ENCODE measurements around the gene GATAD1. TPM values are rescaled to one million over a fixed set of nuclear protein-coding genes. Genes with fewer than 3 reads are reported as not detected.

The GATAD1 gene
- polyA plus RNA-seq, 1 of the 3 experiments (the other 2 are of a cell fraction), result 30.6 TPM

DNA sequence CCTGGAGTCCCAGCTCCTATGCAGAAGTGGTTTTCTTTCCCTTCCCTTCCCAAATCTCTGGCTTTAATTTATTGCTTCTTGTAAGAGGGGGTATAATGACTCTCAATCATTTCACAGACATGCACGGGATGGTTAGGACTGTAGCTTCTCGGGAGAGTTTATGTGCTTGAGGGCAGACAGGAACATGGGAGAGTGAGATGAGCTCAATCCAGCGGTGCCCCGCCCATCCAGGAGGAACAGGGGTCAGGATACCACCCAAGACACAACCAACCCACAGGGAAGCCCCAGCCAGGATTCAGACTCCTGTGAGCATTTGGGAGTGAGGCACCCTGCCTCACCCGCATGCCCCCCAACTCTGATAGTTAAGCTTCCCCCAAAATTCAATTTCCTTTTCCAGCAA is 33.7 kb upstream of the GATAD1 start:
- H3F3A ChIP-seq (replicated peaks; ENCODE audit: insufficient read depth), result no peaks in the 10 kb centered on the region
- H3K27me3 ChIP-seq (ENCODE audit: insufficient read depth), result no peaks in the 10 kb centered on the region
- no peaks in the 10 kb centered on the region for H3K9me2 ChIP-seq
- no peaks in the 10 kb centered on the region for H3K36me3 ChIP-seq (replicated peaks in 1 of 2; ENCODE audit: control insufficient read depth in 1 of 2, insufficient read depth in 2 of 2, low read length in 1 of 2)
- TF ChIP-seq, protein P1, sequence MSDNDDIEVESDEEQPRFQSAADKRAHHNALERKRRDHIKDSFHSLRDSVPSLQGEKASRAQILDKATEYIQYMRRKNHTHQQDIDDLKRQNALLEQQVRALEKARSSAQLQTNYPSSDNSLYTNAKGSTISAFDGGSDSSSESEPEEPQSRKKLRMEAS (IDR thresholded peaks at IDR 0.05; ENCODE audit: low read depth), result no peak
- no peak for TF ChIP-seq RFX5 (IDR thresholded peaks at IDR 0.05; ENCODE audit: low read length)
- no peak for TF ChIP-seq EZH2phosphoT487 (IDR thresholded peaks at IDR 0.05; ENCODE audit: borderline replicate concordance, low read depth)
- no peak for TF ChIP-seq YY1 (IDR thresholded peaks at IDR 0.05; ENCODE audit: low read depth)
- TF ChIP-seq GATA2 (CRISPR knock-in tag; IDR thresholded peaks at IDR 0.05), result no peak
- no peak for TF ChIP-seq FOXM1 (IDR thresholded peaks at IDR 0.05; ENCODE audit: low read depth)
- TF ChIP-seq TCF12 (IDR thresholded peaks at IDR 0.05), result no peak
- TF ChIP-seq, protein P2, sequence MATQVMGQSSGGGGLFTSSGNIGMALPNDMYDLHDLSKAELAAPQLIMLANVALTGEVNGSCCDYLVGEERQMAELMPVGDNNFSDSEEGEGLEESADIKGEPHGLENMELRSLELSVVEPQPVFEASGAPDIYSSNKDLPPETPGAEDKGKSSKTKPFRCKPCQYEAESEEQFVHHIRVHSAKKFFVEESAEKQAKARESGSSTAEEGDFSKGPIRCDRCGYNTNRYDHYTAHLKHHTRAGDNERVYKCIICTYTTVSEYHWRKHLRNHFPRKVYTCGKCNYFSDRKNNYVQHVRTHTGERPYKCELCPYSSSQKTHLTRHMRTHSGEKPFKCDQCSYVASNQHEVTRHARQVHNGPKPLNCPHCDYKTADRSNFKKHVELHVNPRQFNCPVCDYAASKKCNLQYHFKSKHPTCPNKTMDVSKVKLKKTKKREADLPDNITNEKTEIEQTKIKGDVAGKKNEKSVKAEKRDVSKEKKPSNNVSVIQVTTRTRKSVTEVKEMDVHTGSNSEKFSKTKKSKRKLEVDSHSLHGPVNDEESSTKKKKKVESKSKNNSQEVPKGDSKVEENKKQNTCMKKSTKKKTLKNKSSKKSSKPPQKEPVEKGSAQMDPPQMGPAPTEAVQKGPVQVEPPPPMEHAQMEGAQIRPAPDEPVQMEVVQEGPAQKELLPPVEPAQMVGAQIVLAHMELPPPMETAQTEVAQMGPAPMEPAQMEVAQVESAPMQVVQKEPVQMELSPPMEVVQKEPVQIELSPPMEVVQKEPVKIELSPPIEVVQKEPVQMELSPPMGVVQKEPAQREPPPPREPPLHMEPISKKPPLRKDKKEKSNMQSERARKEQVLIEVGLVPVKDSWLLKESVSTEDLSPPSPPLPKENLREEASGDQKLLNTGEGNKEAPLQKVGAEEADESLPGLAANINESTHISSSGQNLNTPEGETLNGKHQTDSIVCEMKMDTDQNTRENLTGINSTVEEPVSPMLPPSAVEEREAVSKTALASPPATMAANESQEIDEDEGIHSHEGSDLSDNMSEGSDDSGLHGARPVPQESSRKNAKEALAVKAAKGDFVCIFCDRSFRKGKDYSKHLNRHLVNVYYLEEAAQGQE (IDR thresholded peaks at IDR 0.05; ENCODE audit: low read depth, low read length), result no peak
- TF ChIP-seq RCOR1 (IDR thresholded peaks at IDR 0.05; ENCODE audit: low read length), result no peak
- no peak for TF ChIP-seq CHD2 (IDR thresholded peaks at IDR 0.05; ENCODE audit: low read length, partially characterized antibody)
- TF ChIP-seq JUND (IDR thresholded peaks at IDR 0.05), result no peak
- H3K4me3 ChIP-seq (ENCODE audit: low read depth in 2 of 2, low read length in 1 of 2), result no peak overlapping the region
- H3K27ac ChIP-seq (ENCODE audit: low read depth in 2 of 2, low read length in 1 of 2), result no peak overlapping the region
- H4K20me1 ChIP-seq (ENCODE audit: insufficient read depth), result no peaks in the 10 kb centered on the region
- no peak for DNase-seq
- H3K9me3 ChIP-seq, result no peaks in the 10 kb centered on the region
- H3K79me2 ChIP-seq (ENCODE audit: insufficient read depth), result no peaks in the 10 kb centered on the region
- 32% methylated on average over 5 of the region's 5 CpGs for WGBS (ENCODE audit: low lambda C conversion rate)
- no peak overlapping the region for H3K9ac ChIP-seq
- H2AFZ ChIP-seq (ENCODE audit: low read depth), result no peak overlapping the region
- H3K4me1 ChIP-seq (ENCODE audit: control insufficient read depth in 1 of 2, insufficient read depth in 2 of 2, low read depth in 1 of 2, low read length in 1 of 2), result no peaks in the 10 kb centered on the region
- H3K4me2 ChIP-seq, result no peak overlapping the region
- ChIA-PET CTCF (interaction anchor here (0.7 to 7.2 kb wide), 5 partner anchors 9 to 279 kb away, joined by 3 to 59 read pairs (median 11); partner anchors contain the start of genes CYP51A1 and GATAD1), POLR2A (interaction anchor here (1.0 kb wide), 1 partner anchor 12 kb away, joined by 3 read pairs; no protein-coding TSS in a partner anchor)

DNA sequence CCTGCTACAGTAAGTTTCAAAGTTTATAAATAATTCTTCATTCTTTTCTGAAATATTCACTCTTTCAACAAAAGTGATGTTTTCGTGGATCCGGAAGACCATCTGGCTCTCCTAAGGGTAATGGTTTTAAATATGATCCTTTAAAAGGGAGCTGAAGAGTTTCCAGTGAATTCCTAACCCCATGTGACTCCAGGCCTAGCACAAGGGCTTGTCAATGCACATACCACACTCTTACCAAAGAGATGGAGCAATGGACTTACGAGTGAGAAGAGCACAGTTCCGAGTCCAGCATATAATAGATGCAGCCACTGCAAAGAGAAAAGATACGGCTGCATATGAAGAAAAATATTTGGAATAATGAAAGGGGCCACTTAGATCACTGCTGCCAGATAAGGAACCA is 32.1 kb upstream of the GATAD1 start:
- Histone ChIP-seq H3K9ac (no peak overlapping the region), H3K79me2 (ENCODE audit: insufficient read depth) (no peaks in the 10 kb centered on the region), H3K27me3 (ENCODE audit: insufficient read depth) (no peaks in the 10 kb centered on the region), H2AFZ (ENCODE audit: low read depth) (no peak overlapping the region), H3F3A (replicated peaks; ENCODE audit: insufficient read depth) (no peaks in the 10 kb centered on the region), H3K36me3 (replicated peaks in 1 of 2; ENCODE audit: control insufficient read depth in 1 of 2, insufficient read depth in 2 of 2, low read length in 1 of 2) (no peaks in the 10 kb centered on the region), H3K4me1 (ENCODE audit: control insufficient read depth in 1 of 2, insufficient read depth in 2 of 2, low read depth in 1 of 2, low read length in 1 of 2) (no peaks in the 10 kb centered on the region), H3K4me3 (ENCODE audit: low read depth in 2 of 2, low read length in 1 of 2) (no peak overlapping the region), H3K27ac (ENCODE audit: low read depth in 2 of 2, low read length in 1 of 2) (no peak overlapping the region), H4K20me1 (ENCODE audit: insufficient read depth) (no peaks in the 10 kb centered on the region), H3K9me2 (no peaks in the 10 kb centered on the region), H3K4me2 (no peak overlapping the region), H3K9me3 (no peaks in the 10 kb centered on the region)
- no peak for DNase-seq
- 83% methylated on average over 5 of the region's 5 CpGs for WGBS (ENCODE audit: low lambda C conversion rate)
- CTCF ChIA-PET, result interaction anchor here (1.7 to 7.2 kb wide), 3 partner anchors 9 to 32 kb away, joined by 11 to 40 read pairs (median 19); partner anchors contain the start of gene GATAD1
- TF ChIP-seq, protein P1 (IDR thresholded peaks at IDR 0.05; ENCODE audit: low read depth), result no peak
- no peak for TF ChIP-seq ELF1 (IDR thresholded peaks at IDR 0.05)
- TF ChIP-seq, protein P3, sequence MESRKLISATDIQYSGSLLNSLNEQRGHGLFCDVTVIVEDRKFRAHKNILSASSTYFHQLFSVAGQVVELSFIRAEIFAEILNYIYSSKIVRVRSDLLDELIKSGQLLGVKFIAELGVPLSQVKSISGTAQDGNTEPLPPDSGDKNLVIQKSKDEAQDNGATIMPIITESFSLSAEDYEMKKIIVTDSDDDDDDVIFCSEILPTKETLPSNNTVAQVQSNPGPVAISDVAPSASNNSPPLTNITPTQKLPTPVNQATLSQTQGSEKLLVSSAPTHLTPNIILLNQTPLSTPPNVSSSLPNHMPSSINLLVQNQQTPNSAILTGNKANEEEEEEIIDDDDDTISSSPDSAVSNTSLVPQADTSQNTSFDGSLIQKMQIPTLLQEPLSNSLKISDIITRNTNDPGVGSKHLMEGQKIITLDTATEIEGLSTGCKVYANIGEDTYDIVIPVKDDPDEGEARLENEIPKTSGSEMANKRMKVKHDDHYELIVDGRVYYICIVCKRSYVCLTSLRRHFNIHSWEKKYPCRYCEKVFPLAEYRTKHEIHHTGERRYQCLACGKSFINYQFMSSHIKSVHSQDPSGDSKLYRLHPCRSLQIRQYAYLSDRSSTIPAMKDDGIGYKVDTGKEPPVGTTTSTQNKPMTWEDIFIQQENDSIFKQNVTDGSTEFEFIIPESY (IDR thresholded peaks at IDR 0.05; ENCODE audit: borderline replicate concordance, low read depth), result no peak
- no peak for TF ChIP-seq RAD21 (IDR thresholded peaks at IDR 0.05; ENCODE audit: low read length)
- no peak for TF ChIP-seq GATA2 (CRISPR knock-in tag; IDR thresholded peaks at IDR 0.05)
- TF ChIP-seq CHD2 (IDR thresholded peaks at IDR 0.05; ENCODE audit: low read length, partially characterized antibody), result no peak
- no peak for TF ChIP-seq FOSL2 (IDR thresholded peaks at IDR 0.05; ENCODE audit: borderline replicate concordance, low read depth)
- POLR2A ChIA-PET, result no interaction called here

All from SK-N-SH (cell line).